ENCODE data around the gene GRIN2A.
A peak's percentile ranks its signal among the peaks of the same experiment; 100 is the strongest.

The GRIN2A gene

GRCh38 chr16:10150906-10151305, 31.3 kb downstream of the GRIN2A start:
- in situ Hi-C loops (cut with HindIII; ENCODE audit: low pct_ligation_motif_present, low pct_unique_long_range_greater_than_20kb, low sequenced_read_pairs), result no loop called here
- no peak for DNase-seq

- no peak for DNase-seq
- in situ Hi-C loops (cut with HindIII; ENCODE audit: low pct_ligation_motif_present, low pct_unique_long_range_greater_than_20kb, low sequenced_read_pairs), result no loop called here
Observed at GRCh38 chr16:10145542-10146035, 36.6 kb downstream of the GRIN2A start.

DNA sequence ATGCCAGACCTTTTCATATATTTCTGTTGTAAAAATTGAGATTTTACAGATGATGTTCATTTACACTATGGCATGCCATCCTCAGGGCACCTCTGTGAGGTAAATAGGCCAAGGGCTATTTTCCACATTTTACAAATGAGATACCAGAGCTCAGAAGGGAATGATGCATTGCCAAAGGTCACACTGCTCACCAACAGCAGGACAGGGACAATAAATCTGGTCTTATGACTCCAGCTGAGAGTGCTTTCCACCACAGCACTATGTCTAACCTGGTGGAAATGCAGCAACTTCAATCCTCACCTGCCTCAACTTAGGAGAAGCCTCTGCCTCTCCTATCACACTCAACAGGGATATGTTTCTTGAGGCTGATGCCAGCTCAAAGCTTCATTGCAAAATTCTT, 40.6 kb downstream of the GRIN2A start:
- in situ Hi-C loops (cut with HindIII; ENCODE audit: low pct_ligation_motif_present, low pct_unique_long_range_greater_than_20kb, low sequenced_read_pairs), result no loop called here

DNA sequence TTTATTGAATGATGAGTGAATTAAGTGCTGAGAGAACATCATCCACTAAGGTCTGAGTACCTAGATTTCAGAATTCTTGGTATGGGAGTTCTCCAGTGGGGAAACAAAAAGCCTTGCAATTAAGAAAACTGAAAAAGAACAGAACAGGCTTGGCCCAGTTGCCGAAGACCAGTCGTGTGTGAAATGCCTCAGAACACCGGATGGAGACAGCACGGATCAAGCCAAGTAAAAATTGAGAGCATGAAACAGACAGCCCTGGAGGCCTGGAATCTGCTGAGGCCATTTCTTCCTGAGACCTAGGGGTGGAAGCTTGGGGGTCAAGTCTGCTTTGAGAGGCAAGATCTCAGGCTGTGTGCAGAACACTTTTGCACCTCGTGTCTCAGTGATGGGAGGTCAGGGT, 43.3 kb downstream of the GRIN2A start:
- DNase-seq, result no peak
- in situ Hi-C loops (cut with HindIII; ENCODE audit: low pct_ligation_motif_present, low pct_unique_long_range_greater_than_20kb, low sequenced_read_pairs), result no loop called here

More for the DNA sequence above, 40.6 kb downstream of the GRIN2A start:
- no peak for DNase-seq

- in situ Hi-C loops (cut with HindIII; ENCODE audit: low pct_ligation_motif_present, low pct_unique_long_range_greater_than_20kb, low sequenced_read_pairs), result no loop called here
- DNase-seq, result no peak
Observed at GRCh38 chr16:10137341-10137740, 44.9 kb downstream of the GRIN2A start.

- in situ Hi-C loops (cut with HindIII; ENCODE audit: low pct_ligation_motif_present, low pct_unique_long_range_greater_than_20kb, low sequenced_read_pairs), result no loop called here
- no peak for DNase-seq
Observed at GRCh38 chr16:10136916-10137315, 45.3 kb downstream of the GRIN2A start.

DNA sequence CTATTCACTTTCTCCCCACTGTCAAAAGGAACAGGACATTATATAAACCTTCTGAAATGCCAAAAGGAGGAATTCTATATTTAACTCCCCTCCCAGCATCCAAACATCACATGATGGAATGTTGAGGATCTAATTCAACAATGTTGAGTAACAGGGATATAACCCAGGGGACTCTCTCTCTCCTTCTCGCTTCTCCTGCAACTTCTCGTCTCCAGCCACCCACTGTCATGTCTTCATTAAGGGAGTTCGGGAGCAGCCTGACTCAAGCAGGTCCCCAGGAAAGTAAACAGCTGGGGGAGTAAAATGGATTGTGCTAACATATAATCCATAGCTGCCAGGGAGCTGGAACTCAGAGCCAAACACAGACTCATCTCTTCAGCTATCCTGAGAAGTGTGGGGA, 51.7 kb downstream of the GRIN2A start:
- in situ Hi-C loops (cut with HindIII; ENCODE audit: low pct_ligation_motif_present, low pct_unique_long_range_greater_than_20kb, low sequenced_read_pairs), result no loop called here

DNA sequence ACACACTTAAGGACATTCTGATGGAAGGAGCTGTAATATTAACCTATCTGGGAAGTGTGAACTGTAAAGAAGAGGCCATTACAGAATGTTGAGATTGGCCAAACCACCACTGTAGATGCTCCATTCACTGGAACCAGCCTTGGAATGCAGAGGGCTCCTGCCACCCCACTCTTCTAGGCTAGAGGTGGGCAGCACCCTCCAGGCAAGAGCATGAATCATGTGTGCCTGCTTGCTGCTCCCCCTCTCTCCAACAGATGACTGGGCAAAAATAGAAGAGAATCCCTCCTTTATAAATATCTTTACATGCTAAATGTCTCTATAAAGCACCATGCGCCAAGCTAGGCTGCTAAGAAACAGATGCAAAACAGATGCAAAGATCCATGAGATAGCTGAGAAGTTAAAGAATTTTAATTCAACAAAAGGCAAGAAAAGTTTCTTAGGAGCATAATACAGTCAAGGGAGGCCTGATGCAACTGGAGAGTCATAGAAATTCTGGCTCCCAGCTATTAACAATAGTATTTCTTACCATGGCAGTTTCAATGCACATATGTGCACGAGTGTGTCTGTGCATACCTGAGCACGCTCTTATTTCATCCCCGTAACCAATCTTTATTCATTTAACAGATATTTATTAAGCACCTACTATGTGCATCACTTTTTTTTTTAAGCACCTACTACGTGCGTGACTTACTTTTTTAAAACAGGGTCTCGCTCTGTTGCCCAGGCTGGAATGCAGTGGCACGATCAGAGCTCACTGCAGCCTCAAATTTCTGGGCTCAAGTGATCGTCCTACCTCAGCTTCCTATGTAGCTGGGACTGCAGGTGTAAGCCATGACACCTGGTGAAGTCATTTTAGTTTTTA, 53.6 kb downstream of the GRIN2A start:
- in situ Hi-C loops (cut with HindIII; ENCODE audit: low pct_ligation_motif_present, low pct_unique_long_range_greater_than_20kb, low sequenced_read_pairs), result no loop called here
- DNase-seq, result no peak

More for the DNA sequence above, 51.7 kb downstream of the GRIN2A start:
- DNase-seq, result no peak

DNA sequence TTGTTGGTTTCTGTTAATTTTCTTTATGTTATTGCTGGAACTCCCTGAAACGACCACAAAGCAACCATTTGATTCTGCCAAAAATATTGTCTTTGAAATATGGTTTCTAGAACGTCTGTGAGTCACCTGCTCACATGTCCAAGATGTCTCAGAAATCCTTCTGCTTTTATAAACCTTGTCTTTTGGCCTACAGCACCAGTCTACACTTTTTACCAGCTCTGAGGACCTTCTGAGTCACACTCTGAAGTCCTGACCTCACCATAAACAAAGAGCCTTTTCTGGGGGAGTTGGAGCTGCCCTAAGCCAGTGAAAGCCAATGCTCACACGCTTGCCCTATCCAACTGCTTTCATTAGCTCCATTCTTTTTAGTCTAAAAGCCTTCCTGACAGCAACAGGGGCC, 55.5 kb downstream of the GRIN2A start:
- in situ Hi-C loops (cut with HindIII; ENCODE audit: low pct_ligation_motif_present, low pct_unique_long_range_greater_than_20kb, low sequenced_read_pairs), result no loop called here
- DNase-seq, result no peak

DNA sequence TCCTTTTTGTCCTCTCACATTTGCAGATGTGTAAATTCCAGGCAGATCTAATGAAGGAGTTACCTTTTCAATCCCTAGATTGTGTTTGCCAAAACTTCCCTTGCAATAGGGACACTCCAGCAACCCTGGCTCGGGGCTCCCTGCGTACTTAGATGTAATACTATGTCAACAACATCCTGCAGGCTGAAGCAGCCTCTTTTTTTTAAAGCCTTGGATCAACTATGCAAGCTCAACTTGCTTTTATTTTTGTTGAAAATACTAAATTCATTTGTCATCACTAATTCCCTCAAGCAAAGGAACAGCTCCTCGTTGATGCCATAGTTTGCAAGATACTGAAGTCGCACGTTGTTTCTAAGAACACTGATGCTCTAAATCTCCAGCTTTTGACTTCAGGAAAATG, 59.1 kb downstream of the GRIN2A start:
- in situ Hi-C loops (cut with HindIII; ENCODE audit: low pct_ligation_motif_present, low pct_unique_long_range_greater_than_20kb, low sequenced_read_pairs), result no loop called here
- no peak for DNase-seq

DNA sequence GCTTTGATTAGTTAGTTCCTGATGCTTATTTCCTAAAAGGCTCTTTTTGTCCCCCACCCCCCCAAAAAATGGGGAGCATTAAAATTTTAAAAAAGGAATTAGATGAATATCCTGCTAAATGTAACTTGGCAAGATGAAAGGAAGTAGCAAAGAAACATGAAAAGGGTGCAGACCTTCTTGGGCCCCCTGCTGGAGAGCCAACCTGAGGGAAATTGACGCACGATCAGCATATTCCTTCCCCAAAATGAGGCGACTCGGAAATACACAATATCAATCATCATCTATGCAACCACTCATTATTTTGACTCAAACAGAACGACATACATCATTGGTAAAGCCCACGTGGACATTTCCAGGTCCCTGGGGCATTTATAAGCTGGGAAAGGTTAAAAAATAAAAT, 59.7 kb downstream of the GRIN2A start:
- DNase-seq, result peak; percentile 37
- in situ Hi-C loops (cut with HindIII; ENCODE audit: low pct_ligation_motif_present, low pct_unique_long_range_greater_than_20kb, low sequenced_read_pairs), result no loop called here

GRCh38 chr16:10121897-10122425, 60.3 kb downstream of the GRIN2A start:
- DNase-seq, result no peak
- in situ Hi-C loops (cut with HindIII; ENCODE audit: low pct_ligation_motif_present, low pct_unique_long_range_greater_than_20kb, low sequenced_read_pairs), result no loop called here

DNA sequence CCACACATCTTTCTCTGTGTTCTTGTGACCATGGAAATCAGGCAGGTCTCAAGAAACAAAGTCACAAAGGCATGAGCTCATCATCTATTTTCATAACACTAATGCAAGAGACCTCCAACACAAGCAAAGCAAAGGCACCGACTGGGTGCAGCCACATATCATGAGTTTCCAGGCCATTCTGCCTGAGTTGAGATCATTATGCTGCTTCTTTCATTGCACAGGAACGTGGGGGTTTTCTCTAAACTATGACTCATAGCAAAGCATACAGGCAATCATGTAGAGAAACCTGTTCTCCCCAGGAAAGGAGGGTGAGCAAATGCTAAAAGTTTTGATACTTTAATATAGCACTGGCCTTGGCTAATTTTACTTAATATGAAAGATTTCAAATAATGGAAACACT, 60.7 kb downstream of the GRIN2A start:
- in situ Hi-C loops (cut with HindIII; ENCODE audit: low pct_ligation_motif_present, low pct_unique_long_range_greater_than_20kb, low sequenced_read_pairs), result no loop called here
- DNase-seq, result peak; percentile 73

DNA sequence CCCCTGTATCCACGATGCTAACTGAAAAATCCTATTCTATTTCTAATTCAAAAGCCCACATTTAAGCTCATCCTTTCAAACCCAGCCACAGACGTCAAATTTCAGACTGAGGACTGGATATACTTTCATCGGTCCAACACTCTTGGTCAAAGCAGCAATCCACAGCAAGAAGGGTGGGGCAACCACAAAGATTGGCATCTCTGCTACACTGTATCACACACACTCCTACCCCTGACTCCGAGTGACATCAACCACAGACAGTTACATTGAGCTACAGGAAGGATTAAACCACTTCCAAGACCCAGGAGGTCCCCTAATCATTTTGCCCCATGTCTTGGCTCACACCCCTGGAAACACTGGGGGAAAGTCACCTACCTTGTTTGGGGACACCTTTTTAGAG, 61.3 kb downstream of the GRIN2A start:
- no peak for DNase-seq
- in situ Hi-C loops (cut with HindIII; ENCODE audit: low pct_ligation_motif_present, low pct_unique_long_range_greater_than_20kb, low sequenced_read_pairs), result no loop called here

GRCh38 chr16:10114409-10114808, 67.8 kb downstream of the GRIN2A start:
- DNase-seq, result no peak

GRCh38 chr16:10113248-10113647, 69.0 kb downstream of the GRIN2A start:
- DNase-seq, result no peak
- in situ Hi-C loops (cut with HindIII; ENCODE audit: low pct_ligation_motif_present, low pct_unique_long_range_greater_than_20kb, low sequenced_read_pairs), result no loop called here

More at GRCh38 chr16:10114409-10114808, 67.8 kb downstream of the GRIN2A start:
- in situ Hi-C loops (cut with HindIII; ENCODE audit: low pct_ligation_motif_present, low pct_unique_long_range_greater_than_20kb, low sequenced_read_pairs), result no loop called here

GRCh38 chr16:10112021-10112420, 70.2 kb downstream of the GRIN2A start:
- in situ Hi-C loops (cut with HindIII; ENCODE audit: low pct_ligation_motif_present, low pct_unique_long_range_greater_than_20kb, low sequenced_read_pairs), result no loop called here
- no peak for DNase-seq

DNA sequence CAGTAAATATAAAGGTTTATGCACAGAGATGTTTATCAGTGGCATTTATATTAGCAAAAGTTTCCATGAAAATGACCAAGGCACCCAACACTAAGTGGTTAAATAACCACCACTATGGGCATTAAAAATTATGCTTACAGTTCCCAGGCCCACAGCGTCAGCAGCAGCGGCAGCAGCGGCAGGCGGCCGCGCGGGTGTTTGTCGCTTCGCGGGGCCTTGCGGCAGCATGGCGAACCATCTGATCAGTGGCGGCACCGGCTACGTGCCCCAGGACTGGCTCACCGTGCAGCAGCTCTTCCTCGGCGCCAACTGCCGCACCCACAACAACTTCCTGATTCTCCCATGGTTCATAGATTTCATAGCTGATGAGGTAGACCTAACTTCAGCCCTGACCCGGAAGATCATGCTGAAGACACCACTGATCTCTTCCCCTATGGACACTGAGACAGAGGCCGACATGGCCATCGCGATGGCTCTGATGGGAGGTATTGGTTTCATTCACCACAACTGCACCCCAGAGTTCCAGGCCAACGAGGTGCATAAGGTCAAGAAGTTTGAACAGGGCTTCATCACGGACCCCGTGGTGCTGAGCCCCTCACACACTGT, 71.0 kb downstream of the GRIN2A start:
- in situ Hi-C loops (cut with HindIII; ENCODE audit: low pct_ligation_motif_present, low pct_unique_long_range_greater_than_20kb, low sequenced_read_pairs), result no loop called here
- no peak for DNase-seq

GRCh38 chr16:10110552-10110951, 71.7 kb downstream of the GRIN2A start:
- in situ Hi-C loops (cut with HindIII; ENCODE audit: low pct_ligation_motif_present, low pct_unique_long_range_greater_than_20kb, low sequenced_read_pairs), result no loop called here
- no peak for DNase-seq

DNA sequence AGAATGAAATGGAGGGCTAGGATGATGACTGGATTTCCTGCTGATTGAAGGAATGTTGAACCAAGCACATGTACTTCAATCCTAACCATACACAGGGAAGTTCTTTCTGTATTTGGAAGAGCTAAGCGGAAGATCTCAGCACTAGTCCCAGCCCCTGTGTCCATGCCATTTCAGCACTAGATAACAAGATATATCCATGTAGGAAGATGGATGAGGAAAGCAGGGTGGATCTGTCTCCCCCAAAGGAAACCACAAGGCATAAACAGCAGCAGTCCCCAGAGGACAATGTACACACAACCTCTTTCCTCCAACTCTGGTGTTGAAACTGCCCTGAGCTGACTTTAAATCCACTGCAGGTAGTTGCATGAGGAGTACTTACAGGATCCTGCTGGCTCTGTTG, 75.1 kb downstream of the GRIN2A start:
- DNase-seq, result no peak
- in situ Hi-C loops (cut with HindIII; ENCODE audit: low pct_ligation_motif_present, low pct_unique_long_range_greater_than_20kb, low sequenced_read_pairs), result no loop called here
